K562 (cell line): ENCODE measurements around the gene UVRAG. TPM values are rescaled to one million over a fixed set of nuclear protein-coding genes. Genes with fewer than 3 reads are reported as not detected.

Experiments
- ATAC-seq: fragments of 200-7000 bp; cut with Tn5 transposase; 3 replicates; pipeline ENCODE4 v1.9.1; 2020; ENCODE audit warnings: moderate library complexity
- BruUV-seq: library from RNA; stranded (reverse); fragments of 400-500 nt; replicated peaks from 2 replicates; lab custom pipeline; 2021; lab: Mats Ljungman, UMichigan
- CTCF ChIA-PET: fragments of 300-600 bp; formaldehyde crosslinking; extraction: SDS; loops from one replicate; lab custom pipeline; 2021; ENCODE audit warnings: low intra/inter-chr PET ratio; lab: Yijun Ruan, JAX
- POLR2A ChIA-PET: fragments of 300-600, 350-650 bp; sonication (Branson Sonifier 250); formaldehyde crosslinking; extraction: SDS; loops from one replicate; lab custom pipeline; 2021; ENCODE audit warnings: antibody characterized with exemption, inconsistent platforms; lab: Yijun Ruan, JAX
- DNase-seq, 4 experiments: peaks; one replicate each; pipeline versions ENCODE4 v3.0.0 to v3.0.0-alpha.2; 2011 to 2018; ENCODE audit warnings: low spot score in 3 of 4, mixed read lengths in 3 of 4; ENCODE audit errors: extremely low read depth in 1 of 4
- FAIRE-seq: peaks from 2 replicates; lab custom pipeline; 2011; peaks lifted over from hg19 to GRCh38; lab: Jason Lieb, UNC
- H2AFZ ChIP-seq: 2 replicates; pipeline ENCODE4 v1.6.0; 2011; ENCODE audit warnings: low read depth, low read length, control low read depth, inconsistent platforms
- H3K27ac ChIP-seq: fragments of 200-600 bp; 3 replicates; pipeline ENCODE4 v1.8.0; 2011; ENCODE audit warnings: low read depth, mild to moderate bottlenecking, control low read depth, inconsistent platforms, low read length, moderate library complexity, mixed read lengths; ENCODE audit errors: extremely low read depth
- H3K27me3 ChIP-seq, 2 experiments: fragments of 300-600 bp in 1 of 2; 2 replicates in 1 of 2; 3 replicates in 1 of 2; pipeline versions ENCODE4 v1.6.0 to v1.8.0; 2011; ENCODE audit warnings: inconsistent platforms in 2 of 2, low read length in 2 of 2, mild to moderate bottlenecking in 1 of 2, mixed read lengths in 1 of 2, moderate library complexity in 1 of 2; ENCODE audit not compliant: control insufficient read depth in 2 of 2, insufficient read depth in 2 of 2
- H3K36me3 ChIP-seq: fragments of 300-600 bp; 3 replicates; pipeline ENCODE4 v1.8.0; 2011; ENCODE audit warnings: mild to moderate bottlenecking, low read length, inconsistent platforms; ENCODE audit not compliant: control insufficient read depth, insufficient read depth
- H3K4me1 ChIP-seq, 2 experiments: fragments of 200-600 bp in 1 of 2; replicated peaks in 1 of 2; 2 replicates in 1 of 2; 3 replicates in 1 of 2; pipeline versions ENCODE4 v1.5.1 to v1.8.0; 2011; ENCODE audit warnings: inconsistent platforms in 2 of 2, low read length in 2 of 2, mild to moderate bottlenecking in 1 of 2, mixed read lengths in 1 of 2, moderate library complexity in 1 of 2; ENCODE audit not compliant: control insufficient read depth in 2 of 2, insufficient read depth in 2 of 2
- H3K4me2 ChIP-seq: 2 replicates; pipeline ENCODE4 v1.6.1; 2011; ENCODE audit warnings: low read length, control low read depth, inconsistent platforms, mixed read lengths; ENCODE audit not compliant: insufficient read depth
- H3K4me3 ChIP-seq: fragments of 200-600 bp; sonication (generic), shearing (Covaris generic); 2 replicates; pipeline ENCODE4 v1.5.1; 2016; ENCODE audit warnings: control low read depth, inconsistent platforms
- H3K79me2 ChIP-seq: fragments of 200-600 bp; 3 replicates; pipeline ENCODE4 v1.8.0; 2011; ENCODE audit warnings: low read length, inconsistent platforms; ENCODE audit not compliant: control insufficient read depth, insufficient read depth
- H3K9ac ChIP-seq, 2 experiments: 2 replicates each; pipeline versions ENCODE4 v1.6.0 to v1.6.1; 2011; ENCODE audit warnings: low read depth in 2 of 2, low read length in 2 of 2, control low read depth in 1 of 2, inconsistent platforms in 1 of 2, mild to moderate bottlenecking in 1 of 2, mixed read lengths in 1 of 2; ENCODE audit not compliant: insufficient read depth in 1 of 2
- H3K9me1 ChIP-seq: one replicate; pipeline ENCODE4 v1.6.0; 2011; ENCODE audit warnings: inconsistent platforms, mild to moderate bottlenecking, low read length, moderate library complexity; ENCODE audit not compliant: control insufficient read depth, insufficient read depth
- H3K9me3 ChIP-seq: replicated peaks from 2 replicates; pipeline ENCODE4 v1.5.1; 2011; ENCODE audit warnings: low read depth, low read length, inconsistent platforms; ENCODE audit not compliant: control insufficient read depth, insufficient read depth
- H4K20me1 ChIP-seq: replicated peaks from 2 replicates; pipeline ENCODE4 v1.6.1; 2011; ENCODE audit warnings: low read length, inconsistent platforms, mixed read lengths; ENCODE audit not compliant: control insufficient read depth, insufficient read depth
- CEBPB ChIP-seq: fragments of 450-650 bp; IDR thresholded peaks from 2 replicates; pipeline ENCODE4 v1.6.1; 2016; ENCODE audit warnings: missing genetic modification characterization, missing compliant biosample characterization
- CHCHD3 ChIP-seq: fragments of 250-450 bp; sonication (Bioruptor Pico); IDR thresholded peaks from 2 replicates; pipeline ENCODE4 v2.1.2; 2022; ENCODE audit warnings: mild to moderate bottlenecking
- COPS2 ChIP-seq: fragments of 450-650 bp; conservative IDR thresholded peaks from 2 replicates; pipeline ENCODE4 v1.6.1; 2016; ENCODE audit warnings: mild to moderate bottlenecking, moderate library complexity
- EWSR1 ChIP-seq: fragments of 450-650 bp; IDR thresholded peaks from 2 replicates; pipeline ENCODE4 v1.6.1; 2018; ENCODE audit warnings: borderline replicate concordance, mild to moderate bottlenecking, low read depth, moderate library complexity; ENCODE audit not compliant: partially characterized antibody
- HINFP ChIP-seq: fragments of 450-650 bp; conservative IDR thresholded peaks from 2 replicates; pipeline ENCODE4 v1.6.1; 2016; ENCODE audit warnings: missing genetic modification characterization, low read depth, mild to moderate bottlenecking, control low read depth, missing compliant biosample characterization
- HMGN3 ChIP-seq: IDR thresholded peaks from 2 replicates; pipeline ENCODE4 v1.6.1; 2011; ENCODE audit warnings: borderline replicate concordance, low read depth, mild to moderate bottlenecking, mixed read lengths, low read length; ENCODE audit not compliant: insufficient read length; ENCODE audit errors: extremely low read depth
- MAFG ChIP-seq: fragments of 450-650 bp; conservative IDR thresholded peaks from 2 replicates; pipeline ENCODE4 v1.6.1; 2016; ENCODE audit warnings: missing genetic modification characterization, missing compliant biosample characterization
- MAX ChIP-seq: sonication (generic); formaldehyde crosslinking; IDR thresholded peaks from 2 replicates; pipeline ENCODE4 v1.9.0; 2022; ENCODE audit warnings: mild to moderate bottlenecking, missing genetic modification reagents
- MBD2 ChIP-seq: sonication (generic); IDR thresholded peaks from 2 replicates; pipeline ENCODE4 v1.6.1; 2016; ENCODE audit warnings: low read depth, borderline replicate concordance
- PCBP1 ChIP-seq: fragments of 200-400 bp; formaldehyde crosslinking; IDR thresholded peaks from 2 replicates; pipeline ENCODE4 v1.6.1; 2018; ENCODE audit warnings: mild to moderate bottlenecking, low read depth, low read length; ENCODE audit not compliant: poor library complexity, severe bottlenecking
- RBM34 ChIP-seq: fragments of 200-400 bp; formaldehyde crosslinking; IDR thresholded peaks from 2 replicates; pipeline ENCODE4 v1.6.1; 2018; ENCODE audit warnings: low read length, borderline replicate concordance; ENCODE audit not compliant: insufficient read depth
- SIN3B ChIP-seq: fragments of 450-650 bp; IDR thresholded peaks from 2 replicates; pipeline ENCODE4 v1.6.1; 2017; ENCODE audit warnings: low read depth, mild to moderate bottlenecking, moderate library complexity
- SIRT6 ChIP-seq: IDR thresholded peaks from one replicate; pipeline ENCODE4 v1.6.1; 2012; ENCODE audit warnings: low read depth, mild to moderate bottlenecking, control low read depth, inconsistent platforms, low read length, moderate library complexity
- U2AF1 ChIP-seq: fragments of 200-400 bp; formaldehyde crosslinking; optimal IDR thresholded peaks from 2 replicates; pipeline ENCODE3; 2017; ENCODE audit warnings: mild to moderate bottlenecking, low read depth, low read length, moderate library complexity
- ZKSCAN1 ChIP-seq: fragments of 150-350 bp; IDR thresholded peaks from 2 replicates; pipeline ENCODE4 v1.6.1; 2016; ENCODE audit warnings: low read depth, low read length
- ZNF133 ChIP-seq: fragments of 250-450 bp; sonication (Bioruptor Pico); IDR thresholded peaks from 2 replicates; pipeline ENCODE4 v1.4.0; 2020; ENCODE audit warnings: mild to moderate bottlenecking
- ZNF780A ChIP-seq: fragments of 250-450 bp; sonication (Bioruptor Pico); IDR thresholded peaks from 2 replicates; pipeline ENCODE4 v1.5.0; 2021; ENCODE audit warnings: mild to moderate bottlenecking
- WGBS: fragments of 100-300 bp; shearing (Covaris generic); methylation state at CpG from one replicate; pipeline ENCODE4 v1.1.6; 2016; ENCODE audit warnings: low coverage, mixed read lengths; ENCODE audit not compliant: insufficient coverage; ENCODE audit errors: missing lambda C conversion rate; 5-methylcytosine and 5-hydroxymethylcytosine counted together
- in situ Hi-C: fragments of 300-500 bp; cut with MboI; formaldehyde crosslinking; loops from 4 replicates; pipeline ENCODE4 v1.15.0; 2018; ENCODE audit warnings: inconsistent platforms, mixed read lengths
- intact Hi-C: fragments of 100-400 bp; cut with micrococcal nuclease; formaldehyde crosslinking; loops from 2 replicates; pipeline ENCODE4 v1.14.2; 2022
- polyA plus RNA-seq, 8 experiments: library from polyadenylated mRNA; depleted of rRNA in 4 of 8; stranded (reverse) in 5 of 8; unstranded in 3 of 8; fragments of >200 nt; fragmentation: Nextera tagmentation in 2 of 8; fragmentation: Illumina TruSeq in 1 of 8; extraction: Ambion mirVana in 2 of 8; extraction: Trizol in 1 of 8; gene quantifications; 2 replicates each; pipeline versions ENCODE4 v1.2.1 to v1.2.3, GENCODE V29; 2011 to 2014; ENCODE audit warnings: inconsistent platforms in 1 of 8, missing spikeins in 1 of 8
- total RNA-seq, 7 experiments: library from RNA; depleted of rRNA in 6 of 7; stranded (reverse); fragments of >200 nt in 6 of 7; fragmentation: Illumina TruSeq in 2 of 7; extraction: Trizol in 2 of 7; gene quantifications; 2 replicates each; pipeline versions ENCODE4 v1.2.1 to v1.2.3, GENCODE V29; 2011 to 2021; ENCODE audit warnings: low replicate concordance in 1 of 7

The UVRAG gene
- total and polyA plus RNA-seq, 9 of the 15 experiments (the other 6 are each of a cell fraction or from before 2014, with no cell fraction given): 3.1 to 17.8 (median 12.4) TPM

GRCh38 chr11:76062733-76063132 lies 247.7 kb downstream of the UVRAG start:
- in situ Hi-C loops: no loop called here
- no peak overlapping the region for H2AFZ ChIP-seq
- 82% methylated on average over 6 of the region's 6 CpGs for WGBS
- H3K27me3 ChIP-seq: no peaks in the 10 kb centered on the region
- no peaks in the 10 kb centered on the region for H3K9me1 ChIP-seq
- H3K4me1 ChIP-seq: no peaks in the 10 kb centered on the region; a peak in 1 of 5 replicates
- ATAC-seq (no peak), DNase-seq (no peak), FAIRE-seq (no peak)
- H3K27ac ChIP-seq: no peak overlapping the region
- BruUV-seq: no TSS peak
- no peak overlapping the region for H3K4me2 ChIP-seq
- H3K36me3 ChIP-seq: peaks cover 12% of the 10 kb centered on the region; the same call in 1 of the 3 replicates
- intact Hi-C loops: no loop called here
- POLR2A ChIA-PET: no interaction called here
- H4K20me1 ChIP-seq: no peaks in the 10 kb centered on the region
- TF ChIP-seq ZNF133 (no peak), CEBPB (tag) (no peak), SIN3B (no peak), HMGN3 (no peak), MAX (CRISPR knock-in tag) (no peak), CHCHD3 (CRISPR knock-in tag) (no peak)
- no peak overlapping the region for H3K4me3 ChIP-seq
- no peaks in the 10 kb centered on the region for H3K9me3 ChIP-seq
- CTCF ChIA-PET: no interaction called here
- H3K9ac ChIP-seq: no peak overlapping the region
- H3K79me2 ChIP-seq: no peaks in the 10 kb centered on the region

GRCh38 chr11:76064192-76064591 lies 249.2 kb downstream of the UVRAG start:
- H4K20me1 ChIP-seq: no peaks in the 10 kb centered on the region
- ATAC-seq (no peak), FAIRE-seq (no peak), DNase-seq (no peak)
- intact Hi-C loops (no loop called here), in situ Hi-C loops (no loop called here)
- BruUV-seq: no TSS peak
- CTCF ChIA-PET: no interaction called here
- H3K9ac ChIP-seq: no peak overlapping the region
- WGBS: 93% methylated on average over 3 of the region's 3 CpGs
- POLR2A ChIA-PET: interaction anchor here (1.3 to 1.6 kb wide), 2 partner anchors 10 to 30 kb away, joined by 3 to 7 read pairs; no protein-coding TSS in a partner anchor
- H3K9me1 ChIP-seq: no peaks in the 10 kb centered on the region
- H3K36me3 ChIP-seq: peaks cover 14% of the 10 kb centered on the region; the same call in 1 of the 3 replicates
- no peak overlapping the region for H3K4me2 ChIP-seq
- H3K4me1 ChIP-seq: no peaks in the 10 kb centered on the region
- no peaks in the 10 kb centered on the region for H3K79me2 ChIP-seq
- no peak overlapping the region for H3K4me3 ChIP-seq
- no peaks in the 10 kb centered on the region for H3K9me3 ChIP-seq
- H3K27ac ChIP-seq: no peak overlapping the region
- no peak overlapping the region for H2AFZ ChIP-seq
- no peaks in the 10 kb centered on the region for H3K27me3 ChIP-seq
- TF ChIP-seq HINFP: no peak
- TF ChIP-seq SIRT6: no peak
- TF ChIP-seq MBD2: no peak
- no peak for TF ChIP-seq U2AF1
- TF ChIP-seq ZNF780A (CRISPR knock-in tag): no peak
- no peak for TF ChIP-seq RBM34
- no peak for TF ChIP-seq EWSR1
- no peak for TF ChIP-seq PCBP1
- TF ChIP-seq COPS2: no peak
- no peak for TF ChIP-seq MAFG (tag)
- no peak for TF ChIP-seq ZKSCAN1
